ENCODE data around the gene EEIG1. TPM values are rescaled to one million over a fixed set of nuclear protein-coding genes. Genes with fewer than 3 reads are reported as not detected.

Gene EEIG1
- total RNA-seq, 1 donor from 2014 or later, result 15.8 TPM

DNA sequence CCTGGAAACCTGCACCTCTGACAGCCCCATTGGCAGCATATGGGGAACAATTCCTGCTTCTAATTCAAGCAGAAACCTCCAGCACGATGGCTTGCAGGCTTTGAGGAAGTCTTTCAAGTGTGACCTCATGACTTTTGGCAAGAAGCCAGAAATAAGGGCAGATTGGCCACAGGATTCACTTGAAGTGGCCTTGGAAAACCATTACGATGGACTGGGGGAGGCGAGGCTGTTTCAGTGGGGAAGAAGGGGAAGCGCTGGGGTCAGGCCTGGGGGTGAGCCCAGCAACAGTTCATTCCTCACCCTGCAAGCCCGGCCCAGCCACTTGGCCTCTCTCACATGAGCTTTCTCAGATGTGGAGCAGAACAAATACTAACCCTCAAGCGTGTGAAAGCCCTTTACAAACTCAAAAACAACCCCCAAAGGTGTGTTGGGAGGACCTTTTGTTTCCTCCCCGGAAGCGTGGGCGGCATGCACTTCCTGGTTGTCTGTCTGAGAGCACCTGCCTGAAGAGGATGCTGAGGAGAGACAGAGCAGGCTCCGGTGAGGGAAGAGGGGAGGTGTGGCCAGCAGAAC, 26.9 kb upstream of the EEIG1 start:
- Mint-ChIP-seq H3K27me3 (ENCODE audit: unreplicated experiment) (no peaks in the 10 kb centered on the region), H3K27ac (ENCODE audit: unreplicated experiment) (no peak overlapping the region)

DNA sequence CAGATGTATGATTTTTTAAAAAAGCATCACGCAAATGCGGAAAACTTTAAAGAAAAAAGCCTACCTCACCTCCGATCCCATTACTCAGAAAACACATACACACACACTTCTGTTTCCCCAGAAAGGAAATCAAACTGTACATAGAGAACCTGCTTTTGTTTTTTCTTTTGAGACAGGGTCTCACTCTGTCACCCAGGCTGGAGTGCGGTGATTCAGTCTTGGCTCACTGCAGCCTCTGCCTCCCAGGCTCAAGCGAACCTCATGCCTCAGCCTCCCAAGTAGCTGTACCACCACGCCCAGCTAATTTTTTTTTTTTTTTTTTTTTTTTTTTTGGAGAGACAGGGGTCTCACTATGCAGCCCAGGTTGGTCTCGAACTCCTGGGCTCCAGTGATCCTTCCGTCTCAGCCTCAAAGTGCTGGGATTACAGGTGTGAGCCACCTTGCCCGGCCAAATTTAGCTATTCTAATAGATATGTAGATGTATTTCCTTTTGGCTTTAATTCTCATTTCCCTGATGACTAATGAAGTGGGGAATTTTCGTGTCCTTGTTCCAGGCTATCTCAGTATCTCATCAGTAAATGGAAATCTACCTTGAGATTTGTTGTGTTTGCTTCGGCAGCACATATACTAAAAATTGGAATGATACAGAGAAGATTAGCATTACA, 25.7 kb upstream of the EEIG1 start:
- Mint-ChIP-seq H3K27ac (ENCODE audit: unreplicated experiment) (no peak overlapping the region), H3K4me3 (ENCODE audit: unreplicated experiment) (no peak overlapping the region), H3K4me1 (ENCODE audit: low read depth, unreplicated experiment) (peaks cover 7% of the 10 kb centered on the region), H3K27me3 (ENCODE audit: unreplicated experiment) (peaks cover 1% of the 10 kb centered on the region), H3K9me3 (ENCODE audit: unreplicated experiment) (peaks cover 4% of the 10 kb centered on the region), H3K36me3 (ENCODE audit: unreplicated experiment) (peaks cover 5% of the 10 kb centered on the region)
- TF ChIP-seq, protein P1, sequence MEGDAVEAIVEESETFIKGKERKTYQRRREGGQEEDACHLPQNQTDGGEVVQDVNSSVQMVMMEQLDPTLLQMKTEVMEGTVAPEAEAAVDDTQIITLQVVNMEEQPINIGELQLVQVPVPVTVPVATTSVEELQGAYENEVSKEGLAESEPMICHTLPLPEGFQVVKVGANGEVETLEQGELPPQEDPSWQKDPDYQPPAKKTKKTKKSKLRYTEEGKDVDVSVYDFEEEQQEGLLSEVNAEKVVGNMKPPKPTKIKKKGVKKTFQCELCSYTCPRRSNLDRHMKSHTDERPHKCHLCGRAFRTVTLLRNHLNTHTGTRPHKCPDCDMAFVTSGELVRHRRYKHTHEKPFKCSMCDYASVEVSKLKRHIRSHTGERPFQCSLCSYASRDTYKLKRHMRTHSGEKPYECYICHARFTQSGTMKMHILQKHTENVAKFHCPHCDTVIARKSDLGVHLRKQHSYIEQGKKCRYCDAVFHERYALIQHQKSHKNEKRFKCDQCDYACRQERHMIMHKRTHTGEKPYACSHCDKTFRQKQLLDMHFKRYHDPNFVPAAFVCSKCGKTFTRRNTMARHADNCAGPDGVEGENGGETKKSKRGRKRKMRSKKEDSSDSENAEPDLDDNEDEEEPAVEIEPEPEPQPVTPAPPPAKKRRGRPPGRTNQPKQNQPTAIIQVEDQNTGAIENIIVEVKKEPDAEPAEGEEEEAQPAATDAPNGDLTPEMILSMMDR (IDR thresholded peaks at IDR 0.05; ENCODE audit: partially characterized antibody, unreplicated experiment), result no peak
- no peak for DNase-seq

More for the DNA sequence above, 26.9 kb upstream of the EEIG1 start:
- peaks cover 5% of the 10 kb centered on the region for H3K36me3 Mint-ChIP-seq (ENCODE audit: unreplicated experiment)
- H3K9me3 Mint-ChIP-seq (ENCODE audit: unreplicated experiment), result peaks cover 4% of the 10 kb centered on the region
- peaks cover 6% of the 10 kb centered on the region for H3K4me1 Mint-ChIP-seq (ENCODE audit: low read depth, unreplicated experiment)
- TF ChIP-seq, protein P1 (IDR thresholded peaks at IDR 0.05; ENCODE audit: partially characterized antibody, unreplicated experiment), result no peak
- no peak for DNase-seq
- no peak overlapping the region for H3K4me3 Mint-ChIP-seq (ENCODE audit: unreplicated experiment)

DNA sequence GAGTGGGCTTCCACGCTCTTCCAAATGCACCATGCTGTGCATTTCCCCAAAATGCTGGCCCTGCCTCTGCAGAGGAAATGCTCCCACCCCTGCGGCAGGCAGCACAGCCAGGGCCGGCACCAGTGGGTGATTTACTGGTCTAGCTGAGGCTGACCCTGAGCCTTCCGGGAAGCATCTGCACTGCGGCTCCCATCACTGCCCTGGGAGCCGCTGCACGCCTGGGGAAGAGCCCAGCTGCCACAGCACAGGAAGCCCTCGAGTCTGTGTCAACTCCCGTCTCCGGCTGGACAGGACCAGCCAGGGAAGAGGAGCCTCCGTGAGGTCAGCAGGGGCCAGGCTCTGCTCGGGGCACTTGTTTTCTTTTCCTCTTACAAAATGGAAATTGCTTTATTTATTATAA, 25.1 kb upstream of the EEIG1 start:
- Mint-ChIP-seq H3K27ac (ENCODE audit: unreplicated experiment) (no peak overlapping the region), H3K9me3 (ENCODE audit: unreplicated experiment) (peaks cover 4% of the 10 kb centered on the region), H3K36me3 (ENCODE audit: unreplicated experiment) (peaks cover 5% of the 10 kb centered on the region), H3K27me3 (ENCODE audit: unreplicated experiment) (peaks cover 1% of the 10 kb centered on the region), H3K4me3 (ENCODE audit: unreplicated experiment) (no peak overlapping the region), H3K4me1 (ENCODE audit: low read depth, unreplicated experiment) (peaks cover 9% of the 10 kb centered on the region)
- TF ChIP-seq, protein P1 (IDR thresholded peaks at IDR 0.05; ENCODE audit: partially characterized antibody, unreplicated experiment), result no peak
- DNase-seq, result peak; percentile 54

DNA sequence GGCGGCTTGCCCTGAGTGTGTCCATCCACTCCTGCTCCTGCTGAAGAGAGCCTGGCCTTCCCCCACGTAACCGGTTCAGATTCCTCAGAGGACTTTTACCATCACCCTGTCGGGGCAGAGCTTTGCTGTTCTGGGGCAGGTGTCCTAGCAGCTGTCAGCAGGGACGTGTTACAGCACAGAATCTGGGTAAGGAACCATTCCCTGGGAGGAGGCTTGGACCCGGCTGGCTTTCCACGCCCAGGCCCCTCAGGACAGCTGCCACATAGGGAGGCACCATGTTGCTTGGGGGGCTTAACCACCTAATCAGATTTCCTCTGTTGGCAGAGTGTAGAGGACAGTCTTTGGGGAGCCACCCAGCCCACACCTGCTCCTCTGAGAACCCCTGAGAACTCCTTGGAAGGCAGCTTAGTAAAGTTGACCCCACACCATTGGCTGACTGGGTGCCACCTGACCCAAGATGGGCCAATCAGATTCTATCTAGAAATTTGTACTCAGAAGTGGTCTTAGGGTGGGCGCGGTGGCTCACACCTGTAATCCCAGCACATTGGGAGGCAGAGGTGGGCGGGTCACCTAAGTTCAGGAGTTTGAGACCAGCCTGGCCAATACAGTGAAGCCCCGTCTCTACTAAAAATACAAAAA, 23.3 kb upstream of the EEIG1 start:
- Mint-ChIP-seq H3K4me1 (ENCODE audit: low read depth, unreplicated experiment) (peaks cover 9% of the 10 kb centered on the region), H3K36me3 (ENCODE audit: unreplicated experiment) (peaks cover 8% of the 10 kb centered on the region), H3K4me3 (ENCODE audit: unreplicated experiment) (no peak overlapping the region), H3K27me3 (ENCODE audit: unreplicated experiment) (peaks cover 1% of the 10 kb centered on the region), H3K27ac (ENCODE audit: unreplicated experiment) (no peak overlapping the region), H3K9me3 (ENCODE audit: unreplicated experiment) (peaks cover 2% of the 10 kb centered on the region)
- TF ChIP-seq, protein P1 (IDR thresholded peaks at IDR 0.05; ENCODE audit: partially characterized antibody, unreplicated experiment), result no peak
- DNase-seq, result peak; percentile 26

DNA sequence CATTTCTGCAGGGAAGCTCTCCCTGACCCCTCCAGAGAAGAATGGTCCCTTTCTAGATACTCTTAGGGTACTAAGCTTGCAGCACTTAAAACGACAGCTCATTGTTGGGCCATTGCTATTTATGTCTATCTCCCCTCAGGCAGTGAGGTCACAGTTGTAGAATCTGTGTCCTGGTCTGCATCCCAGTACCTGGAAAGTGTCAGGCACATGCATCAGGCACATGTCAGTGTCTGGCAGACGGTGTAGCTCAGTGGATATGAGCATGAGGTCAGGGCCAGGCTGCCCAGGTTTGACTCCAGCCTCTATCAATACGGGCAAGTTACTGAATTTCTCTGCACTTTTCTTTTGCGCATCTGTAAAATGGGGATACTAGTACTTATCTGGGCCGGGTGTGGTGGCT, 22.2 kb upstream of the EEIG1 start:
- DNase-seq, result no peak
- TF ChIP-seq, protein P1 (IDR thresholded peaks at IDR 0.05; ENCODE audit: partially characterized antibody, unreplicated experiment), result no peak
- peaks cover 9% of the 10 kb centered on the region for H3K4me1 Mint-ChIP-seq (ENCODE audit: low read depth, unreplicated experiment)
- H3K9me3 Mint-ChIP-seq (ENCODE audit: unreplicated experiment), result peaks cover 2% of the 10 kb centered on the region
- peaks cover 6% of the 10 kb centered on the region for H3K36me3 Mint-ChIP-seq (ENCODE audit: unreplicated experiment)
- no peak overlapping the region for H3K4me3 Mint-ChIP-seq (ENCODE audit: unreplicated experiment)
- no peak overlapping the region for H3K27ac Mint-ChIP-seq (ENCODE audit: unreplicated experiment)
- H3K27me3 Mint-ChIP-seq (ENCODE audit: unreplicated experiment), result peaks cover 1% of the 10 kb centered on the region
